ENCODE results near the gene CDKAL1.

- no peak for TF ChIP-seq REST (IDR thresholded peaks at IDR 0.05; ENCODE audit: borderline replicate concordance)
- no peak for TF ChIP-seq REST (CRISPR knock-in tag; IDR thresholded peaks at IDR 0.05; ENCODE audit: low read depth)
- no peak for TF ChIP-seq ZBTB7A (IDR thresholded peaks at IDR 0.05; ENCODE audit: borderline replicate concordance, control insufficient read depth, low read depth, low read length)
- TF ChIP-seq FOXK2 (conservative IDR thresholded peaks at IDR 0.05 in 1 of 2, IDR thresholded peaks at IDR 0.05 in 1 of 2; ENCODE audit: low read depth in 2 of 2) = no peak
- no peak for TF ChIP-seq ATF7 (IDR thresholded peaks at IDR 0.05)
These were observed 266.0 kb downstream of the CDKAL1 start for GRCh38 chr6:20800229-20800628.

All from K562 (cell line).